HG03103 (cell line): ENCODE data around the gene PACS1.

Experiments
- ATAC-seq: cut with Tn5 transposase; IDR thresholded peaks from one replicate; pipeline ENCODE4 v1.9.1; 2021; ENCODE audit warnings: low read depth; ENCODE audit not compliant: unreplicated experiment

The PACS1 gene

GRCh38 chr11:66293777-66294625, 223.9 kb downstream of the PACS1 start:
- ATAC-seq, result no peak
